ENCODE results near the gene RIC8A.
"Not testable (repeated sequence)": the region's sequence is repeated elsewhere in the genome, so short reads cannot be mapped to it uniquely, and the experiment has no call there.

Gene RIC8A

DNA sequence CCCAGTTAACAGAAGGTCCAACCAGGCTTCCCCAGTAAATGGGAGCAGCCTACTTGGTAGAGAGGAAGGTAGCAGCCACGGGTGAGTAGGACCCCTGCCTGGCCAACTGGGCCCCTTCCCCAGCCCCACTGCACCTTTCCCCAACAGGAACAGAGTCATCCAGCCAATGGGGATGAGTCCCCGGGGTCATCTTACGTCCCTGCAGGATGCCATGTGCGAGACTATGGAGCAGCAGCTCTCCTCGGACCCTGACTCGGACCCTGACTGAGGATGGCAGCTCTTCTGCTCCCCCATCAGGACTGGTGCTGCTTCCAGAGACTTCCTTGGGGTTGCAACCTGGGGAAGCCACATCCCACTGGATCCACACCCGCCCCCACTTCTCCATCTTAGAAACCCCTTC, 6.6 kb downstream of the RIC8A start:
- no peak overlapping the region for H3K4me3 ChIP-seq
- peak overlapping the region in 1 of 21 experiments; percentile 7 for H3K27ac ChIP-seq

DNA sequence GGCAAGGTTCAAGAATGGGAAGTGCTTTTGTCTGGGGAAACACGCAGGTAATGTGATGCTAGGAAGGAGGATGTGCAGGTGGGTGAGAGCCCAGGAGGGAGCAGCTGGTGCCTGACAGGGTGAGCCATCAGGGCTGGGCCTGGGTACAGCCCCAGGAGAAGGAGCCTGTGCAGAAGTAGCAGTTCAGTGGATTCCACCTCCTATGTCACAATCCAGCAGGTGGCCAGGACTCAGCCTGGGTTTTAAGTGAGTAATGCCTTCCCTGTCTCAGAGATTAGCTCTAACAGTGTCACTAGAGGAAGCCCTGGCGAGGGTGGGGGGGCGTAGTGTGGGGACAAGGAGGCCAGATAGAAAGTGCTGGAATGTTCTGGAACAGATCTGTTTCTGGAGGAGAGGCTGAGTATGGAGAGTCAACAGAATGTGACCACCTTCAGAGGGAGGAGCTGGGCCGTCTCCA, 8.1 kb downstream of the RIC8A start:
- Histone ChIP-seq H3K27ac (peak overlapping the region in 2 of 21 experiments; percentile 18 to 37), H3K4me3 (no peak overlapping the region)

DNA sequence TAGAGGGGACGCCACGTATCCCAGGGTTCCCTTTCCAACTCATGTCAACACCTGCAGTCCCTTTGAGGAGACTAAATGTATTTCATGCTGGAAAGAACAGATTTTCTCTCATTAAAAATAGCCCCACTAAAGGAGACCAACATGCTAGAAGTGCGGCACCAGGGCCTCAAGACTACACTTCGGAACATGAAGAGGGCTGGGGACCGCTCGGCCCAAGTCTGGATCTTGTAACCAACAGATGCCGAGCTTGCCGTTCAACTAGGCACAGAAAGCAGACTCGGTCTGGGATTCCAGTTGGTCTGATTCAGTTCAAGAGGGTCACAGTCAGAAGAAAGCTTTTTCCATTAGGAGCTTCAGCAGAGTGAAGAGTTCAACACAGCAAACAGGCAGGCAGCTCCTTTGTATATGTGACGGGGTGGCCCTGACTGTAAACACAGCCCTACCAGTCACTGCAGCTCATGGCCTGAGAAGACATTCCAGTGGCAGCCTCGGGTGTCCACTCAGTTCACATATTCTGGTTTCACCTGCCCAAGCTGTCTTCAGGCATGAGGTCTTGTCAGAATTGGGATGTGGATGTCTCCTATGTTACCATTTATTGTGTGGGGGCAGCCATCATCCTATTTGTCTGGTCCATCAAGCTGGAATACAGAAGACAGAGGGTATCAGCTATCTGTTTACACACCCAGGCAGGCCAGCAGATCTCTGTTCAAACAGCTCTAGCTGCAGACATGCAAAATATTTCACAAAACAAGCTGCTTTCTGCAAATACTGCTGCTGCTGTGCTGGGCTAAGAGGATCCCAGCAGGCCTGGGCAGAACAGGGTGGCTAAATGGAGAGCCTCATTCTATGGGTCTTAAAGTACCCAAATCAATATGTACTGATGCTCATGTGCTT, 8.8 kb downstream of the RIC8A start:
- peak overlapping the region in 1 of 21 experiments; percentile 37 for H3K27ac ChIP-seq

DNA sequence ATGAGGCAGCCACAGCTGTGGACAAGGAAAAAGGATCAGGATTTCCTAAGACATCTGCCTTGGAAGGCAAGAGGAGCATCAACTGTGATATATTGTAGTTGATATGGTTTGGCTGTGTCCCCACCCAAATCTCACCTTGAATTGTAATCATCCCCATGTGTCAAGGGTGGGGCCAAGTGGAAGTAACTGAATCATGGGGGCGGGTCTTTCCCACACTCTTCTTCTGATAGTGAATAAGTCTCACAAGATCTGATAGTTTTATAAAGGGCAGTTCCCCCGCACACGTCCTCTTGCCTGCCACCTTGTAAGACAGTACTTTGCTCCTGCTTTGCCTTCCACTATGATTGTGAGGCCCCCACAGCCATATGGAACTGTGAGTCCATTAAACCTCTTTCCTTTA, 10.2 kb downstream of the RIC8A start:
- Histone ChIP-seq H3K4me3 (no peak overlapping the region), H3K27ac (no peak overlapping the region)

More for the DNA sequence above, 8.8 kb downstream of the RIC8A start:
- no peak overlapping the region for H3K4me3 ChIP-seq

DNA sequence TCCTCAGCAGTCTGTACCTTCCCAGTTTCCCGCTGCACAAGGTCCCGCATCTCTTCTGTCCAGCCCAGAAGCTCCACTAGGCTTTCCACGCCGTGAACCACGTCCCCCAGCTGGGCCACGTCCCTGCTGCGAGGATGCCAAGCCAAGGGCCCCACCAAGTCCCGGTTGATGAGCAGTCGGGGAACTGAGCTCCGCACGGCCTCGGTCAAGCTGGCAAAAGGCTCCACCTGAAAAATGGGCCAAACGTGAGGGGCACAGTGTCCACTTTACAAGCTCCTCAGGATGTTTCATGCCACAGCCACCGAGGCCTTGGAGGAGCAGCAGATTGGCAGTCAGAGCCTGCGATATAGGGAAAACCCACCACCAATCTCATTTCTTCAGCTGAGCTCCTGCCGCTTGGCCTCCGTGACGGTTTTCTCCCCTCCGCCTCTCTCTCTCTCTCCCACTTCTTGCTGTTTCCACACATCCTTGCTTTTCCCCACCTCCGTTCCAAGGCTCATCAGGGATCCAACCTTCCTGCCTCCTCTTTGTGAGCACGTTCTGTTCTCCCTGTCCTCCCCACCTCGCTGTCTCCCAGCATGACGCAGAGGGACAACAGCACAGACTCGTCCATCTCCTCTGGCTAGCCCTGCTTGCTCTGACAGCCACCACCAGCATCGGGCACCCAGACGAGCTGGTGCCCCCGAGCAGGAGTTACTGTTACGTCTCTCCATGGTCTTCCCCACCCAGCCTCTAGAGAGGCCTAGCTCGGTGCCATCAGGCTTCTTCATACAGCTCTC, 11.5 kb downstream of the RIC8A start:
- Histone ChIP-seq H3K27ac (no peak overlapping the region), H3K4me3 (no peak overlapping the region)

GRCh38 chr11:220641-221215, 13.2 kb downstream of the RIC8A start:
- H3K4me3 ChIP-seq, H3K27ac ChIP-seq: not testable (repeated sequence)

DNA sequence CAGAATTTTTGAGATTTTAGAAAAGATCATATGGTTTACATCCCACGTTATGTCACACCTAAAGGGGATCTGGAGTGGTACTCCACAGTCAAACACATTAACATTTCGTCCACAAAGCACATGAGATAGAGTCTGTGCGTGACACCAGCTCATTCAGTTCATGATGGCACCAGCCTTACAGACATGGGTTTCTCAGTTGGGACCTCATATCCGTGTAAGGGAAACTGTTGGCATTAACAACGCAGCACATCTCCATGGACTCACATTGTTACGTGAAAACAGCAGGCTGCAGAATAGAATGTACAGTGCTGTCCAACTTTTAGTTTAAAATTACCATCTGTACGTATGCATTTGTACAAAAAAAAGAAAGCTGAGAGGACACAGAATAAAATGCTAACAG, 14.0 kb downstream of the RIC8A start:
- H3K4me3 ChIP-seq = no peak overlapping the region
- no peak overlapping the region for H3K27ac ChIP-seq

DNA sequence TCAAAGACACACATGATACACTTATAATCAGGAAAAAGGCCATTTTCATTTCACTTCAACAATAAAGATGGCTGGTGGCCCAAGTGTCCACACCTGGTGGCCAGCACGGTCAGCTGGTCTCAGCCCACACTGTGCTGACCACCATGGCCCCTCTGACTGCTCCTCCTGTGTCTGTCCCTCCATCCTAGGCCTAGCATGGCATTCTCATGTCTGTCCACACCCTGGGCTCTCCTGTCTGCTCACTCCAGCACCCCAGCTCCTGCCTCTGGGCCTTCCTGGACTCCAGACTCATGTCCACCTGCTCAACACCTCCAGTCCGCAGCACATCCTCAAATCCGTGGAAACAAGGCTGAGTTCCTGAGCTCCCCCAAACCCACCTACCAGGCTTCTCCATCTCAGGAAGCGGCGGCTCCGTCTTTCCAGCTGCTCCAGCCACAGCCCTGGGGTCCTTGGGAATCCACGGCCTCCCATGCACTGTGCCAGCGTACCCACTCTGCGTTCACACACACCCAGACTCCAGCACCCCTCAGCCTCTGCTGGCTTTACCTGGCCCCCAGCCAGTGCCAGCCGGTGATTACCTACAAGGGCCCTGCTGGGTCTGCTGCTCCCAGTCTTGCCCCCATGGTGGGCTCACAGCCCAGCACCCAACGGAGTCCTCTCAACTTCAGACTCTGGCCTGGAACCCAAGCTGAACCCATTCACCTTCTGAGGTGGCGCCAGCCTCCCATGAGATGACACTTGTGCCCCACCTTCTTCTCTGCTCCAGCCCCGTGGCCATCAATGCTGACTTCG, 14.7 kb downstream of the RIC8A start:
- Histone ChIP-seq H3K27ac (no peak overlapping the region), H3K4me3 (no peak overlapping the region)

- Histone ChIP-seq H3K27ac (no peak overlapping the region), H3K4me3 (no peak overlapping the region)
These were observed 15.7 kb downstream of the RIC8A start for GRCh38 chr11:223026-223789.

DNA sequence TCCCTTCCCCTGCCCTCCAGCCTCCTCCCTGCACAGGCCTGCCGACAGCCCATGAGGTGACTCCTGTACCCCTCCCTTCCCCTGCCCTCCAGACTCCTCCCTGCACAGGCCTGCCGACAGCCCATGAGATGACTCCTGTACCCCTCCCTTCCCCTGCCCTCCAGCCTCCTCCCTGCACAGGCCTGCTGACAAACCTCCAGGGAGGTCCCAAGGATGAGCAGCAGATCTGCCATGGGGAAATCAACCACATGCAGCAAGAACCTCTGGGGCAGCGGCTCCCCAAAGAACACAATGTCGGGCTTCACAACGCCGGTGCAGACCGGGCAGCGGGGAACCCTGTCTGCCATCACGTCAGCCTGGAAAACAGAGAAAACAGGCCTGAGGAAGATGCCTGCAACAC, 16.4 kb downstream of the RIC8A start:
- H3K4me3 ChIP-seq = no peak overlapping the region
- no peak overlapping the region for H3K27ac ChIP-seq

- H3K4me3 ChIP-seq = no peak overlapping the region
- H3K27ac ChIP-seq = no peak overlapping the region
These were observed 16.9 kb downstream of the RIC8A start for GRCh38 chr11:224424-224823.

DNA sequence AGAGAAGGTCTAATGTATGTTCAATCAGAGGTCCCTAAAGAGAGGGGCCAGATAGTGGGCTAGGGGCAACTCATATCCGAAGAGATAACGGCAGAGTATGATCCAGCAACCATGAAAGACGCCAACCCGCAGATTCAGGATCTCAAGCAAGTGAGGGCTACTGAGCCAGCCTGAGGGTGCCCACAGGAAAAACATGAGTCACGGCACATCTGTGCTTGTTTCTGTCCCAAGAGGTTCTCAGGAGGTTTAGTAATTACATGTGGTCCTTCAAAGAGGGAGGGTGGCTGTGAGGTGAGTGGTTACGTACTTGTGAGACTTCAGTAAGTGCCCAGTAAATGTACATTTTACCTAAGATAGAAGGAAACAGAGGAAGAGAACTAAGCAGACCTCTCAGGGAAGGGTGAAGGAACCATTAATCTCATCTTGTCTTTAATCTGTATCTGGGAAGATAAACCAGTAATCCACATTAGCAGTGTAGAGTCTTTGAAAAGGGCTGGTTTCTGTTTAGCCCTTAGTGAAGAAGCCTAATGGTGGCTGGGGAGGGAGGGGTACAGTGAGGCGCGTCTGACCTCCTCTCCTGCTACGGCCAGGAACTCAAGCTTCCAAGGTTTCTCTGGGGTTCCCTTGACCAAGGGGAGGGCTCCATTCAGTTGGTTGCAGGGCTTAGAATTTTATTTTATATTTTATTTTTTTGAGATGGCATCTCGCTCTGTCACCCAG, 18.4 kb downstream of the RIC8A start:
- Histone ChIP-seq H3K4me3 (no peak overlapping the region), H3K27ac (peak overlapping the region in 1 of 21 experiments; percentile 14)

DNA sequence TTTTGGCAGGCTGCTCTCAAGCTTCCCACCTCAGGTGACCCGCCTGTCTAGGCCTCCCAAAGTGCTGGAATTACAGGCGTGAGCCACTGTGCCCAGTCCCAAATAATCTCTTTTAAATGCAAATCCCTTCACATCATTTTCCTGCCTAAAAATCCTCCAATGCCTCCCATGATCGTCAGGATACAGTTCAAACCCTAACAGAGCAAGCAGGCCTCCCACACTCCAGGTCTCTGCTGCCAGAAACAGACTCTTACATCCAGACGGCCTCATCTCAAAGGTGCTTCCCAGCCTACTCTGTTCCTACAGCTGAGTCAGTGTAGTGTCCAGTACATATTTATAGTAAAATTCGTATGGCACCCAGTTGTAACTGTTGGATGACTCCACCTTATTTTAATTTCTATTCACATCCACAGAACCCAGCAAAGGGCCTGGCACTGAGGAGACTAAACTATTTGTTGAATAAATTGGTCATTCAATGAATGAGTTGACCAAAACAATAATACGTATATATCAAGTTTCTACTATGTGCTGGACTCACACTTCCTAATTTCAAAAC, 20.4 kb downstream of the RIC8A start:
- H3K27ac ChIP-seq = no peak overlapping the region
- no peak overlapping the region for H3K4me3 ChIP-seq

DNA sequence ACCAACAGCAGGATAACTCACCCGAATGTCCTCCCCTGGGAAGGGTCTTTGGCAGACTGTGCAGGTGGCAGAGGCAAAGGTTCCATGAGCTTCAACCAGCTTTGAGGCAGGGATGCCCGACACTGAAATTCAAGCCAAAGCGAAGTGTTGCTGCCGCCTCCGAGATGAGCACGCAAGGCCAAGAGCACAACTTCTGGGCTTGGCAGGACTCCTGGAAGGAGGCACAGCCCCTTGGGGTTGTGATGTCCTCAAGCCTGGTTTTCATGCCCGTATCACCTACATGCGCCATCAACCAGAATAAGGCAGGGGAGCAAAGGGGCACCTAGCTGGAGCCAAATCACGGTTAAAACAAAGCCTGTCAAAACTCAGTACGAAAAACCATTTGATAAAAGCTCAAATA, 22.9 kb downstream of the RIC8A start:
- no peak overlapping the region for H3K4me3 ChIP-seq
- H3K27ac ChIP-seq = no peak overlapping the region

DNA sequence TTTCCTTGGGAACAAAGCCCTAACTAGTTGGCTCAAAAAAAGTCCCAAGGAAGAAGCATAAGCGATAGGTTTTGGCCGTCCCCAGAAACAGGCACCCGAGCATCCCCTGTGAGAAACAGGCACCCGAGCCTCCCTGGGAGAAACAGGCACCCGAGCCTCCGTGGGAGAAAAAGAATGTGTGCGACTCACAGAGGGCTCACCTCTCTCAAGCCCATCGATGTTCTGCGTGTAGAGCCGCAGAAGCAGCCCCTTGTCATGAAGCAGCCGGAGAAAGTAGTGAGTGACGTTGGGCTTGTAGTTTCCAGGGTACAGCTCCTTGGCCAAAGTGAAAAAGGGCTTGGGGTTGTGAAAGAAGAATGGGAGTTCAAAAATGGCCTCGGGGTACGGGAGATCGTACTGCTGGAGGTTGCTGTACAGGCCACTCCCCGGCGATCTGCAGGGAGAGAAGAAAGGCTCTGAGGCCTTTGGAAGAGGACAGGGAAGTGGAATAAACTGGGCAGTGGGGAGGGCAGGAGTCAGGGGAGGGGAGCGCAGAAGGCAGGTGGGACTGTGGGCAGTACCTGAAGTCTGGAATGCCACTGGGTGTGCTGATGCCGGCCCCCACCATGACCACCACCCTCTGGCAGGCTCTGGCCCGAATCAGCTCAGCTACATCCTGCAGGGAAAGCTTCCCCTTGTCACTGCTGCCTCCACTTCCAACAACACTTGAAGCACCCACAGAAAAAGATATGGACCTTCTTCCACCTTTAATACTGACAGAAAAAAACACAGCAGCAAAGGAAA, 25.5 kb downstream of the RIC8A start:
- Histone ChIP-seq H3K27ac (no peak overlapping the region), H3K4me3 (no peak overlapping the region)

GRCh38 chr11:235180-235579, 27.7 kb downstream of the RIC8A start:
- Histone ChIP-seq H3K27ac (peak overlapping the region in 10 of 21 experiments; percentile 90 to 96 (median 94)), H3K4me3 (peak overlapping the region in 6 of 7 experiments; percentile 80 to 100 (median 90))

DNA sequence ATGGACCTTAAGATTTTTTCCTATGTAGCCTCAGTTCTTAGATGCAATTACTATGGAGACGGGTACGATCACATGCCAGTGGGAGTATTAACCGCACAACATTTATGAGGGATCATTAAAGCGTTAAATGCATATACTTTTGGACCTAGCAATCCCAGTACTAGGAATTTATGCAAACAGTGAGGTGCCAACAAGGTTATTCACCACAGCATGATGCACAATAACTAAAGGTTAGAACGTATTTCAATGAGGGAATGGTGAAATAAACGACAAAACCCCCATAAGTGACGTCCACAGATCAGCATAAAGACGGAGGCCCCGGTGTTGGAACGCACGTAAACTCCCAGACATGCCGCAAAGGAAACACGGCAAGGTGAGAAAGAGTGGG, 28.1 kb downstream of the RIC8A start:
- Histone ChIP-seq H3K27ac (peak overlapping the region; percentile 28 to 97 (median 93)), H3K4me3 (peak overlapping the region; percentile 80 to 100 (median 85))

All from skin epidermis (tissue), 12 donors.